GM13976 (cell line): ENCODE results near the gene CASP2.

Experiments
- DNase-seq: peaks from one replicate; pipeline ENCODE4 v3.0.0; 2012; ENCODE audit warnings: low spot score
- CTCF ChIP-seq: IDR thresholded peaks from 2 replicates; pipeline ENCODE4 v1.5.1; 2012; ENCODE audit warnings: borderline replicate concordance, mild to moderate bottlenecking; ENCODE audit not compliant: insufficient read depth; ENCODE audit errors: extremely low read depth, missing control alignments, control extremely low read depth
- in situ Hi-C: fragments of 300-500 bp; cut with MboI; formaldehyde crosslinking; loops from one replicate; pipeline ENCODE4 v1.12.0; 2022; ENCODE audit warnings: low sequenced_read_pairs, mixed read lengths, inconsistent platforms; ENCODE audit not compliant: unreplicated experiment

Gene CASP2

GRCh38 chr7:143279186-143280098, 8.7 kb upstream of the CASP2 start:
- DNase-seq, result no peak
- in situ Hi-C loops, result no loop called here

GRCh38 chr7:143280160-143280559, 8.0 kb upstream of the CASP2 start:
- in situ Hi-C loops, result no loop called here
- DNase-seq, result no peak

More at GRCh38 chr7:143279186-143280098, 8.7 kb upstream of the CASP2 start:
- no peak for TF ChIP-seq CTCF

GRCh38 chr7:143280566-143280965, 7.6 kb upstream of the CASP2 start:
- no peak for DNase-seq
- in situ Hi-C loops, result no loop called here
- no peak for TF ChIP-seq CTCF

More at GRCh38 chr7:143280160-143280559, 8.0 kb upstream of the CASP2 start:
- TF ChIP-seq CTCF, result no peak

GRCh38 chr7:143281529-143281928, 6.6 kb upstream of the CASP2 start:
- in situ Hi-C loops, result no loop called here
- no peak for DNase-seq
- no peak for TF ChIP-seq CTCF

GRCh38 chr7:143282124-143282523, 6.0 kb upstream of the CASP2 start:
- in situ Hi-C loops, result no loop called here
- no peak for DNase-seq
- TF ChIP-seq CTCF, result no peak

- in situ Hi-C loops, result no loop called here
- TF ChIP-seq CTCF, result no peak
- no peak for DNase-seq
These were observed 4.8 kb upstream of the CASP2 start for GRCh38 chr7:143283381-143283780.
